Common myeloid progenitor, CD34-positive (primary cell): ENCODE data around the gene WNT10A.

Experiments used
- CTCF ChIA-PET: fragments of 350-600 bp; sonication (Branson Sonifier 250); formaldehyde crosslinking; loops from one replicate; lab custom pipeline; 2021; ENCODE audit warnings: antibody characterized with exemption; lab: Charles Lee
- POLR2A ChIA-PET: fragments of 350-600 bp; sonication (Branson Sonifier 250); formaldehyde crosslinking; loops from one replicate; lab custom pipeline; 2021; ENCODE audit warnings: antibody characterized with exemption; lab: Charles Lee
- DNase-seq, 3 donors: peaks; one replicate each; pipeline versions ENCODE4 v3.0.0 to v3.0.0-alpha.2; 2013
- H3K27ac ChIP-seq, 2 experiments: 1 replicate in 1 of 2; 2 replicates in 1 of 2; pipeline ENCODE4 v1.7.0; 2013; ENCODE audit warnings: inconsistent platforms in 2 of 2, low read length in 2 of 2, mild to moderate bottlenecking in 2 of 2, low read depth in 1 of 2, moderate library complexity in 1 of 2; ENCODE audit not compliant: severe bottlenecking in 2 of 2, insufficient read depth in 1 of 2, poor library complexity in 1 of 2
- H3K27me3 ChIP-seq, 5 experiments: replicated peaks in 2 of 5; 1 replicate in 3 of 5; 2 replicates in 2 of 5; pipeline versions ENCODE4 v1.6.1 to v1.7.0; 2013; ENCODE audit warnings: low read length in 4 of 5, mild to moderate bottlenecking in 2 of 5, moderate library complexity in 2 of 5, inconsistent platforms in 1 of 5; ENCODE audit not compliant: insufficient read depth in 5 of 5, control insufficient read depth in 4 of 5
- H3K36me3 ChIP-seq, 4 experiments: 1 replicate in 2 of 4; 2 replicates in 2 of 4; pipeline versions ENCODE4 v1.6.1 to v1.7.0; 2013; ENCODE audit warnings: low read length in 3 of 4, control low read depth in 1 of 4, mild to moderate bottlenecking in 1 of 4; ENCODE audit not compliant: control insufficient read depth in 4 of 4, insufficient read depth in 4 of 4
- H3K4me1 ChIP-seq, 4 experiments: 1 replicate in 3 of 4; 2 replicates in 1 of 4; pipeline versions ENCODE4 v1.6.1 to v1.7.1; 2013; ENCODE audit warnings: low read length in 3 of 4, mild to moderate bottlenecking in 3 of 4, control low read depth in 1 of 4, inconsistent platforms in 1 of 4, moderate library complexity in 1 of 4; ENCODE audit not compliant: control insufficient read depth in 4 of 4, insufficient read depth in 4 of 4; ENCODE audit errors: control extremely low read depth in 1 of 4
- H3K4me3 ChIP-seq, 7 experiments: 1 replicate in 4 of 7; 2 replicates in 3 of 7; pipeline versions ENCODE4 v1.5.1 to v1.7.0; 2013; ENCODE audit warnings: mild to moderate bottlenecking in 7 of 7, low read length in 6 of 7, moderate library complexity in 6 of 7, inconsistent platforms in 2 of 7, low read depth in 2 of 7, control low read depth in 1 of 7; ENCODE audit not compliant: insufficient read depth in 4 of 7, control insufficient read depth in 1 of 7; ENCODE audit errors: extremely low read depth in 1 of 7
- H3K9me3 ChIP-seq, 5 experiments: 1 replicate in 4 of 5; 2 replicates in 1 of 5; pipeline versions ENCODE4 v1.6.1 to v1.7.1; 2013; ENCODE audit warnings: low read length in 4 of 5, mild to moderate bottlenecking in 2 of 5, inconsistent platforms in 1 of 5, low read depth in 1 of 5, moderate library complexity in 1 of 5; ENCODE audit not compliant: control insufficient read depth in 4 of 5, insufficient read depth in 2 of 5; ENCODE audit errors: control extremely low read depth in 1 of 5
- WGBS: methylation state at CpG from one replicate; pipeline ENCODE4 v1.1.5; 2013; ENCODE audit not compliant: insufficient coverage; 5-methylcytosine and 5-hydroxymethylcytosine counted together

The WNT10A gene

DNA sequence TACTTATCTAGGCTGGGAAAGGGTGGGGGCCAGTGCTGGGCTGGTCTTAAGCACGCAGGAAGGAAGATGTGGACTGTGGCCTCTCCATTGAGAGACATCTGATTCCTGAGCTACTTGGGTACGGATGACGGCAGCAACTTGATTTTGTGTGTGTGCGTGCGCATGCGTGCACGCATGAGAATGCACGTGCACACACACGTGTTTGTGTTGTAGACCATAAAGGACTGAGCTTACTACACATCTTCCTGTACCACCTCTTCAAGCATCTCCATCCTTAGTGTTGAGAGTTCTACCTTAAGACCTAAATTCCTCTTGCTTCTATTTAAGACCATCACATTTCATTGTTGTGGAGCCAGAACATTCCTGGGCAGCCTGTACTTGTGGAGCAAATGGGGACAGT, 11.6 kb upstream of the WNT10A start:
- Histone ChIP-seq H3K9me3 (no peaks in the 10 kb centered on the region), H3K36me3 (no peaks in the 10 kb centered on the region), H3K4me1 (peaks cover 0 to 29% (median 23%) of the 10 kb centered on the region in 4 experiments), H3K27me3 (peaks cover 8 to 73% (median 39%) of the 10 kb centered on the region in 5 experiments), H3K27ac (no peak overlapping the region), H3K4me3 (no peak overlapping the region)
- DNase-seq, result no peak
- CTCF ChIA-PET, result interaction anchor here (0.6 to 22.6 kb wide), 5 partner anchors 8 to 159 kb away, joined by 3 to 923 read pairs (median 6); partner anchors contain the start of genes TTLL4 and WNT6
- POLR2A ChIA-PET, result no interaction called here
- WGBS, result 81% methylated on average over 4 of the region's 9 CpGs

DNA sequence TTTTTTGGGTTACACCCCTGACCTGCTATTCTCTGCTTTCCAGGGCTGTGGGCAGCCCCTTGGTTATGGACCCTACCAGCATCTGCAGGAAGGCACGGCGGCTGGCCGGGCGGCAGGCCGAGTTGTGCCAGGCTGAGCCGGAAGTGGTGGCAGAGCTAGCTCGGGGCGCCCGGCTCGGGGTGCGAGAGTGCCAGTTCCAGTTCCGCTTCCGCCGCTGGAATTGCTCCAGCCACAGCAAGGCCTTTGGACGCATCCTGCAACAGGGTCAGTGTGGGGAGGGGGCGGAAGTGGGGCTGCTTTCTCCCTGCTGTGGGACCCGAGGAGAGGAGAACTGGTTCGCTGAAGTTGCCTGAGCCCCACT, 9.7 kb upstream of the WNT10A start:
- POLR2A ChIA-PET, result no interaction called here
- Histone ChIP-seq H3K27me3 (peaks cover 18 to 84% (median 48%) of the 10 kb centered on the region in 5 experiments), H3K36me3 (no peaks in the 10 kb centered on the region), H3K27ac (no peak overlapping the region), H3K4me1 (peaks cover 0 to 29% (median 23%) of the 10 kb centered on the region in 4 experiments), H3K4me3 (peak overlapping the region in 5 of 7 experiments; percentile 13 to 67 (median 57)), H3K9me3 (no peaks in the 10 kb centered on the region)
- 0% methylated on average over 13 of the region's 18 CpGs for WGBS
- CTCF ChIA-PET, result interaction anchor here (12.7 to 22.6 kb wide), 2 partner anchors 16 to 27 kb away, joined by 233 to 923 read pairs; partner anchors contain the start of gene WNT6
- DNase-seq, result peak in 1 of 3 donors; percentile 49

DNA sequence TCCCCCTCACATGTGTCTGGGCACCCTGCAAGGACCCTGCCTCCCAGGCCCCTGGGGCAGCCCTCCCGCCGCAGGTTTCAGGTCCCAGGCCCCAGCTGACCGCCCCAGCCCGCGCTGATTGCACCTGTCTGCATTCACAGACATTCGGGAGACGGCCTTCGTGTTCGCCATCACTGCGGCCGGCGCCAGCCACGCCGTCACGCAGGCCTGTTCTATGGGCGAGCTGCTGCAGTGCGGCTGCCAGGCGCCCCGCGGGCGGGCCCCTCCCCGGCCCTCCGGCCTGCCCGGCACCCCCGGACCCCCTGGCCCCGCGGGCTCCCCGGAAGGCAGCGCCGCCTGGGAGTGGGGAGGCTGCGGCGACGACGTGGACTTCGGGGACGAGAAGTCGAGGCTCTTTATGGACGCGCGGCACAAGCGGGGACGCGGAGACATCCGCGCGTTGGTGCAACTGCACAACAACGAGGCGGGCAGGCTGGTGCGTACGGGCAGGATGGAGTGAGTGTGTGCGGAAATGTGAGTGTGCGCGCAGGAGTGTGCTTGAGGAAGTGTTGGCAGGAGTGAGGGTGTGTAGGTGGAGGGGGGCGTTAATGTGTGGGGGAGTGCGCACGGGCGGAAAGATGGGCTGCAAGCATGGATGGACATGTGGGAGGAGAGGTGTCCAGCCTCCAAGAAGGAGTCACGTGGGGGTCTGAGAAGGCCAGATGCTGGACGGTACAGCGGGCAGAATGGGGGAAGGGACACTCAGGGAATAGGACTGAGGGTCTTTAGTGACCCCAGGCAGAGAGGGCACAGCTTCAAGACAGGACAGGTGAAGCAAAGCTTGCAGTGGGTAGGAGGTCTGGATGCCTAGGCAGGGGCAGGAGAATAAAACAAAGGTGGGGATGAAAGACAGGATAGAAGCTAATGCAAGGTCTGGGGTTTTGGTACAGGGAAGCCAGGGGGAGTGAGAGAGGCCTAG, 9.0 kb upstream of the WNT10A start:
- CTCF ChIA-PET, result interaction anchor here (12.7 to 22.6 kb wide), 2 partner anchors 16 to 26 kb away, joined by 233 to 923 read pairs; partner anchors contain the start of gene WNT6
- H3K27ac ChIP-seq, result no peak overlapping the region
- WGBS, result under 1% methylated on average over 49 of the region's 60 CpGs

DNA sequence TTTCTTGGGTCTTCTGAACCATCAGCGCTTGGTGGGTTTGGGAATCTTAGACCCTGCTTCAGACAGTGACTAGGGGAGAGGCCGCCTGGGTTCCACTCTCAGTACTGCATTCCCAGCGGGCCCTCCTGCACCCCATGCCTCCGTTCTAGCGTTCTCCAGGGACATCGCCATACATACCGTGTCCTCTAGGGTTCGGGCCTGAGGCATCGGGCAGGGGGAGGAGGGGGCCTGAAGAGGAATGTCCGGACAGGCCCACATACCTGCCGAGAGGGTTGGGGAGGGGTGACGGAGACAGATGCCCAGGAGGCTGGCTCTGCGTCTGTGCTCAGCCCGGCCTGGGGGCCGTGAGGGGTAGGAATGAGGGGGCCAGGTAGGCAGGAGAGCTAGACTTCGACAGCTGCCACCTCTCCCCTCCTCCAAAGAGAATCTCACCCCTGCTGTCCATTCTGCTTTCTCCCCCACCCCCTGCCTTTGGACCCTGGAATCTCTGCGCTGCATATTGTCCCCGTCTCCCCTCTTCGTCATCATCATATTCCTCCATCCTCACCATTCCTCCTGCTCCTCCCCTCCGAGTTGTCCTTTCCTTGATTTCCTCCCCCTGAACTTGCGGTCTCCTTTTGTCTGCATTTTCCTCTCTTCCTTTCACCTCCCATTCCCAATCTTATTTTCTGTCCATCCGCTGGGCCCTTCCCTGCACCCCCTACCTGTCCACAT, 7.8 kb upstream of the WNT10A start:
- POLR2A ChIA-PET, result no interaction called here
- no peaks in the 10 kb centered on the region for H3K36me3 ChIP-seq
- no peaks in the 10 kb centered on the region for H3K9me3 ChIP-seq
- peaks cover 15 to 94% (median 56%) of the 10 kb centered on the region in 5 experiments for H3K27me3 ChIP-seq
- no peak overlapping the region for H3K27ac ChIP-seq
- H3K4me1 ChIP-seq, result peaks cover 0 to 33% (median 24%) of the 10 kb centered on the region in 4 experiments
- 21% methylated on average over 10 of the region's 22 CpGs for WGBS
- CTCF ChIA-PET, result interaction anchor here (12.7 to 22.6 kb wide), 2 partner anchors 18 to 25 kb away, joined by 233 to 923 read pairs; partner anchors contain the start of gene WNT6
- no peak for DNase-seq
- H3K4me3 ChIP-seq, result peak overlapping the region in 2 of 7 experiments; percentile 50 to 51

More for the DNA sequence above, 9.0 kb upstream of the WNT10A start:
- POLR2A ChIA-PET, result no interaction called here
- Histone ChIP-seq H3K4me1 (peaks cover 0 to 29% (median 23%) of the 10 kb centered on the region in 4 experiments), H3K27me3 (peaks cover 15 to 85% (median 53%) of the 10 kb centered on the region in 5 experiments), H3K9me3 (no peaks in the 10 kb centered on the region), H3K4me3 (peak overlapping the region in 5 of 7 experiments; percentile 13 to 67 (median 57)), H3K36me3 (no peaks in the 10 kb centered on the region)
- peak in 2 of 3 donors; percentile 56 to 65 for DNase-seq

DNA sequence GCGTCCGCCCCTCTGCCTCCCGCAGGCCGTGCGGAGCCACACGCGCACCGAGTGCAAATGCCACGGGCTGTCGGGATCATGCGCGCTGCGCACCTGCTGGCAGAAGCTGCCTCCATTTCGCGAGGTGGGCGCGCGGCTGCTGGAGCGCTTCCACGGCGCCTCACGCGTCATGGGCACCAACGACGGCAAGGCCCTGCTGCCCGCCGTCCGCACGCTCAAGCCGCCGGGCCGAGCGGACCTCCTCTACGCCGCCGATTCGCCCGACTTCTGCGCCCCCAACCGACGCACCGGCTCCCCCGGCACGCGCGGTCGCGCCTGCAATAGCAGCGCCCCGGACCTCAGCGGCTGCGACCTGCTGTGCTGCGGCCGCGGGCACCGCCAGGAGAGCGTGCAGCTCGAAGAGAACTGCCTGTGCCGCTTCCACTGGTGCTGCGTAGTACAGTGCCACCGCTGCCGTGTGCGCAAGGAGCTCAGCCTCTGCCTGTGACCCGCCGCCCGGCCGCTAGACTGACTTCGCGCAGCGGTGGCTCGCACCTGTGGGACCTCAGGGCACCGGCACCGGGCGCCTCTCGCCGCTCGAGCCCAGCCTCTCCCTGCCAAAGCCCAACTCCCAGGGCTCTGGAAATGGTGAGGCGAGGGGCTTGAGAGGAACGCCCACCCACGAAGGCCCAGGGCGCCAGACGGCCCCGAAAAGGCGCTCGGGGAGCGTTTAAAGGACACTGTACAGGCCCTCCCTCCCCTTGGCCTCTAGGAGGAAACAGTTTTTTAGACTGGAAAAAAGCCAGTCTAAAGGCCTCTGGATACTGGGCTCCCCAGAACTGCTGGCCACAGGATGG, 7.1 kb upstream of the WNT10A start:
- H3K27ac ChIP-seq, result no peak overlapping the region
- H3K27me3 ChIP-seq, result peaks cover 15 to 94% (median 53%) of the 10 kb centered on the region in 5 experiments
- 7% methylated on average over 77 of the region's 86 CpGs for WGBS
- H3K36me3 ChIP-seq, result no peaks in the 10 kb centered on the region
- ChIA-PET CTCF (interaction anchor here (5.6 to 22.6 kb wide), 3 partner anchors 18 to 109 kb away, joined by 27 to 923 read pairs (median 233); partner anchors contain the start of genes FEV and WNT6), POLR2A (no interaction called here)
- no peaks in the 10 kb centered on the region for H3K9me3 ChIP-seq
- H3K4me3 ChIP-seq, result peak overlapping the region in 2 of 7 experiments; percentile 50 to 51
- peak; percentile 29 to 70 (median 63) for DNase-seq
- H3K4me1 ChIP-seq, result peaks cover 0 to 33% (median 24%) of the 10 kb centered on the region in 4 experiments

DNA sequence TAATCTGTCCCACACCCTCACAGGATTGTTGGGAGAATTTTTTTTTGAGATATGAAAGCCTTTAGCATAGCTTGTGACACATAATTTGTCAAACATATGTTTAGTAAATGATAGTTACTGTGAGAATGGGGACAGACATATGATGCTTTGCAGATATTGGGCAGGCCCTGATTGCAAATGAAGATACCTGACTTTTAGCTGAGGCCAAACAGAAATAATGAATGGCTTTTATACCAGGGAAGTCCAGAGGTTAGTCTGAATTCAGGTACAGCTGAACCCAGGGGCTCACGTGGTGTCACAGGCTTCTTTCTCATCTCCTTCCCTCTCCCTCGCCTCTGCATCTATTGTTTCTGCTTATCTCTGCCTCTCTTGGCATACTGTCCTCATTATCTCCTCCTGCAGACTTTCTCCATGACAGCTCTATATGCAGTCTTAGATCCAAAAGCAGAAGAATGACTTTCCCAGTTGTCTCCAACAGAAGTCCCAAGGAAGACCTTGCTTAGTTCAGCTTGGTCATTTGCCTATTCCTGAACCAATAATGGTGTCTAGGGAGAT, 4.9 kb upstream of the WNT10A start:
- peaks cover 11 to 99% (median 57%) of the 10 kb centered on the region in 5 experiments for H3K27me3 ChIP-seq
- peaks cover 0 to 49% (median 33%) of the 10 kb centered on the region in 4 experiments for H3K4me1 ChIP-seq
- H3K4me3 ChIP-seq, result no peak overlapping the region
- H3K36me3 ChIP-seq, result no peaks in the 10 kb centered on the region
- WGBS, result 39% methylated on average over 2 of the region's 2 CpGs
- CTCF ChIA-PET, result interaction anchor here (0.8 to 22.6 kb wide), 15 partner anchors 7 to 351 kb away, joined by 3 to 923 read pairs (median 4); partner anchors contain the start of genes FEV and WNT6
- H3K27ac ChIP-seq, result no peak overlapping the region
- H3K9me3 ChIP-seq, result no peaks in the 10 kb centered on the region
- POLR2A ChIA-PET, result interaction anchor here (0.6 to 2.9 kb wide), 3 partner anchors 17 to 26 kb away, joined by 3 to 19 read pairs (median 7); no protein-coding TSS in a partner anchor
- no peak for DNase-seq
